DOHH2 (cell line): ENCODE measurements around the gene CELF5.
A peak's percentile ranks its signal among the peaks of the same experiment; 100 is the strongest.

ENCODE experiments used
- CTCF ChIP-seq: fragments of 200-600 bp; sonication (generic); IDR thresholded peaks from one replicate; pipeline ENCODE4 v1.5.1; 2014; ENCODE audit warnings: antibody characterized with exemption, mild to moderate bottlenecking, low read depth, low read length; ENCODE audit not compliant: poor library complexity, severe bottlenecking
- EZH2phosphoT487 ChIP-seq: fragments of 200-600 bp; sonication (generic); IDR thresholded peaks from 2 replicates; pipeline ENCODE4 v1.6.1; 2017; ENCODE audit warnings: borderline replicate concordance, mild to moderate bottlenecking, antibody characterized with exemption, low read length, moderate library complexity, mixed read lengths

DNA sequence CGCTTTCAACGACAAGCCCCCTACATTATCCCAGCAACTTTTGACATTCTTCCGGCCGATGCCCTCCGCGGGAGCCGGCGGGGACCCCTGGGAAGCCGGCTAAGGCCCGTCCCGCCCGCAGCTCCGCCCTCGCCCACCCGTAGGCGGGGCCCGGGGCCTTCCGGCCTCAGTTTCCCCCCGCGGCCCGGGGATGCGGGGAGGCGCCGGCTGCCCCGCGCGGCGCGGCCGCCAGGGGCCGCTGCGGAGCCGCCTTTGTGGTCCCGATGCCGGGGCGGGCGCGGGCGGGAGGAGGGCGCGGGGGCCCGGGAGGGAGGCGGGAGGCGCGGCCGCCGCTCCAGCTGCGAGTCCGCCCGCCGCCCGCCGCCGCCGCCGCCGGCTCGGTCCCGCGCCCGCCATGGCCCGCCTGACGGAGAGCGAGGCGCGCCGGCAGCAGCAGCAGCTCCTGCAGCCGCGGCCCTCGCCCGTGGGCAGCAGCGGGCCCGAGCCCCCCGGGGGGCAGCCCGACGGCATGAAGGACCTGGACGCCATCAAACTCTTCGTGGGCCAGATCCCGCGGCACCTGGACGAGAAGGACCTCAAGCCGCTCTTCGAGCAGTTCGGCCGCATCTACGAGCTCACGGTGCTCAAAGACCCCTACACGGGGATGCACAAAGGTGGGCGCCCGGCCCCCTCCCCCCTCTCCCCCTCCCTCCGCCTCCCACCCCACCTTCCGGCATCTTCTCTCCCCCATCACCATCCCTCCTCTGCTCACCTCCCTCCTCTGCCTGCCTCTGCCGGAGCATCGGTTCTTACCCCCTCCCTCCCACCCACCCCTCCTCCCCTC lies at the start of gene CELF5:
- TF ChIP-seq EZH2phosphoT487, result no peak
- peak; percentile 36 for TF ChIP-seq CTCF
